Activated CD4-positive, alpha-beta T cell treated with anti-CD3 and anti-CD28 coated beads, Interleukin-2, Interleukin-4, amounts not matched to agents 100 ng/mL and 50 ng/mL, durations not matched to agents 16 hours and 8 hours (primary cell): ENCODE measurements around the gene UGT1A9.

Experiments
- DNase-seq: peaks from one replicate; pipeline ENCODE4 v3.0.0-alpha.2; 2020; ENCODE audit warnings: low spot score

UGT1A9 gene

DNA sequence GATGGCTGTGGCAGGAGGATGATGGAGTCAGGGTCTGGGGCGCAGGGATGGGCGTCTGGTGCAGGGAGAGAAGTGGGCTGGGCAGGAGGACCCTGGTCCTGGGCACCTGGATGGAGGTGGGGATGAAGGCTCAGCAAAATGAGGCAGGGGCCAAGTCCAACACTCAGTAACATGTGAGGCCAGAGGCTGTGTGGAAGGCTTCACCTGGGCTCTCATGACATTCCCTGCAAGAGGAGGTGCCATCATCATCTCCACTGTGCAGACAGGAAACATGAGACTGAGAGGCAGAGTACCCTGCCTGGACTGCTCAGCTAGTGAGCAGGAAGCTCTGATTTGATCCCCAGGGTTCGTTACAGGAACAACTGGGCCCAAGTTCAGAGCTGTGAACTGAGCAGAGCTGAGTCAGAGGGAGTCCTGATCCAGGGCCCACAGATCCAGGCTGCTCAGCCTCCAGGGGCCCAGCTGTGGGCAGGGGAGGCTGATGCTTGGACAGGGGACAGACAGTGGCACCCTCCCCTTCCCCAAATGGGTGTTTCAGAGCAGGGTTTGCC, 145.7 kb downstream of the UGT1A9 start:
- DNase-seq: no peak

GRCh38 chr2:233817995-233818638, 146.4 kb downstream of the UGT1A9 start:
- DNase-seq: no peak

- no peak for DNase-seq
Measured at GRCh38 chr2:233818639-233819621, 147.2 kb downstream of the UGT1A9 start.

DNA sequence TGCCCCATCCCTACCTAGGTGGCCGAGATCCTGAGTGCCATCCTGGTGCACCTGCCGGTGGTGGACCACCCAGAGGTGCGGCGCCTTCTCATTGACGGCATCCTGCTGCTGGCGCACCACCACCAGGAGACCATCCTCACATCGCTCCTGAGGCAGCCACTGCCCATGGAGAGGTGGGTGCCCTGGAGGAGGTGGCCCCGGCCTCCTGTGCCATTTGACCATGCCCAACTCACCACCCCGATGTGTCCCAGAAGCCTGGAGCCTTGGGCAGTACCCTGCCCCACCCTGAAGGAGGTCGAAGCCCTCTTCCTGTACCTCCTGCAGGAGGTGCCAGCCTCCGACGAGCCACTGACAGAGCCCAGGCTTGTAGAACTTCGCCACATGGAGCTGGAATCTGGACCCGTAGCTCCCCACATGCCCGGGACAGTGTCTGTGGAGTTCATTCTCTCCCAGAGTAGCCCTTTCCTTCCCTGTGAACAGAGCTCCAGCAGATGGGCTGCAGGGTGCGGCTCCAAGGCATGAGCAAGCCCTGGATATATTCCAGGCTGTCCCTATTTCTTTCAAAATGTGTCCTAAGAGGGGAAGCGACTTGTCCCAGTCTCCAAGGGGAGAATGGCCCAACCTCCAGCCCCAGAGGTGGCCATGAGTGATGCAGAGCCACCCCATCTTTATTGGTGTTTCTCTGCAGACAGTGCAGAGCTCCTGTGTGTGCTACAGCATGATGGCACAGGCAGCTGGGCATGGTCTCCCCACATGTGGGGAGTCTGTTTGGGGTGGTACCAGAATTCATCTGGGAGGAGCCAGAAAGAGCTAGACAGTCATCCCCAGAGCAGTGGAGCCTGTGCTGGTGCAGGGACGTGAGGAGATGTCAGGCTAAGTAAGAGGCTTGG, 148.4 kb downstream of the UGT1A9 start:
- DNase-seq: no peak

DNA sequence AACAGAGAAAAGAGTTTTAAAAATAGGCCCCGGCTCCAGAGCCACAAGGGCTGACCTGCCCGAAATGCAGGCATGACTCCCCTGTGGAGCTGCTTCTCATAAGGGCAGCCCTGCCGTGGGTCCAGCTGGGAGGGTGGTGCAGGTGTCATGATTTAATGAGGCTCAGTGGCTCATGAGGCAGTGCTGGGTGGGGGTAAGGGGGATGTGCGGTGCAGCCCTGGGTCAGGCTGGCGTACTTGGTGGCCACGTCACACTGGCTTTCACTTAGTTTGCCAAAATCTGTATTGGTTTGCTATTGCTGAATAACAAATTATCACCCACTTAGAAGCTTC, 149.0 kb downstream of the UGT1A9 start:
- DNase-seq: no peak

DNA sequence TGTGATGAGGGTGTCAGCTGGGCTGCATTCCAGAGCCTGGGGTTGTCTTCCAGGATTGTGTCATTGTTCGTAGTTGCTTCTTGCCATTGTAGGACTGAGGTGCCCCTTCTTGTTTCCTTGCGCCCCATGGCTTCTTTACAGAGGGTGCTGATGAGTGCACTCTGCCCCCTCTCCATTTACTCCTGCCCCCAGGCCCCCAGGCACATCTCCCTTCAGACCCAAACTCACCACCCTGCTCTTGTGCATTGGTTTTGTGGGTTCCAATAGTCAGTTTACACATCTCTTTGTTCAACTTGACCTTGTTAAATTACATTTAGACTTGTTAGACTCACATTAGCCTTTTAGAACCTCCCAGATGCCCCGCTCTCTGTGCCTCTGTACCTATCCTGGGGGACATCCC, 149.5 kb downstream of the UGT1A9 start:
- DNase-seq: no peak

DNA sequence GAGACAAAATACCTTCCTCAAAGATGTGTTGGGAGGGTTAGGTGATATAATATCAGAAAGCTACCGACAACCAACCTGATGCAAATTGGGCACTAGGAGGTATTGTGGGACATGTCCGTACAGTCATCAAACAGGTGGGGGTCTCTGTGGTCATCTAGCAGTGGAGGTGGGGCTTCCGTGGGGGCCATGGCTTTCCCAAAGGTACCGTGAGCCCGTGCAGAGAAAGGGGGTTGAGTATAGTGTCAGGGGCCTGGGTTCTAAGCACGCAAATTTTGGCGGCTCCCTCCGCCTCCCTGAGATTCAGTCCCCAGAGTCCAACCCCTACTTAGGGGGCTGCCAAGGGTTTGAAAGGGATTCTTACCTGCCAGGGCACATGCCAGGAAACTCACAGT, 150.0 kb downstream of the UGT1A9 start:
- no peak for DNase-seq

DNA sequence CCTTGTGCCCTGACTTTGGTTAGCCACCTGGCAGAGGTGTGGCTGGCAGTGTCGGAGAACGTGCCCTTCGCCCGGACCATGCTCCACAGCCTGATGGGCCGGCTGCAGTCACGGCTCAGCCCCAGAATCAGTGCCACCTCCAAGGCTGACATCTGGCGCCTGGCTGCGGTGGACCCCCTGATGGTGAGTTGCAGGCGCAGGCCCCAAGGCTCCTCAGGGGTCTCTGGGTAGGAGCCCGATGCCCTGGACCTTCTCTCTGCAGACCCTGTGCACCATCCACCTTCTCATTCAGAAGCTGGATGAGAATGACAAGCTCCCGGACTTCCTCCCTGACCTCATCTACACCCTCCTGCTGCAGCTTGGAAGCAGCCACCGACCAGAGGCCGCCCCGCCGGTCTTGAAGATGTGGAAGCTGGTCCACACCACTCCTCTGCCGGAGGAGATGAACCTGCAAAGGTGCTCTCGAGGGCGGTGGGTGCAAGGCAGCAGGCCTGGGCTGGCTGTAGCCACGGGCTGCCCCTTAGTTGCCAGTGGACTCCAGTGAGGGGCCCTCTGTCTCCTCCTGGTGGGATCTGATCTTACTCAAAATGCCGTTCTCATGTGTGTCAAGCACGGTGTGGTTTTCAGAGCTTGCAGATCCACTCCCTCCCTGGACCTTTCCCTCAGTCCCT, 150.5 kb downstream of the UGT1A9 start:
- no peak for DNase-seq
